Astrocyte (in vitro differentiated cells and primary cell): Measurements from ENCODE around the gene DEDD2. TPM values are rescaled to one million over a fixed set of nuclear protein-coding genes. Genes with fewer than 3 reads are reported as not detected.

ENCODE experiments used
- DNase-seq: peaks from one replicate; pipeline ENCODE4 v3.0.0-alpha.2; 2010; ENCODE audit warnings: low read depth
- FAIRE-seq: peaks from 2 replicates; lab custom pipeline; 2011; peaks lifted over from hg19 to GRCh38; lab: Jason Lieb, UNC
- H2AFZ ChIP-seq: 2 replicates; pipeline ENCODE4 v1.6.0; 2012; ENCODE audit warnings: low read depth, low read length, inconsistent platforms
- H3K27ac ChIP-seq: 2 replicates; pipeline ENCODE4 v1.5.1; 2011; ENCODE audit warnings: low read depth, low read length, inconsistent platforms
- H3K27me3 ChIP-seq: 2 replicates; pipeline ENCODE4 v1.6.0; 2011; ENCODE audit warnings: low read length, inconsistent platforms; ENCODE audit not compliant: insufficient read depth
- H3K36me3 ChIP-seq: 2 replicates; pipeline ENCODE4 v1.5.1; 2011; ENCODE audit warnings: low read length, inconsistent platforms; ENCODE audit not compliant: insufficient read depth
- H3K4me1 ChIP-seq: 2 replicates; pipeline ENCODE4 v1.5.1; 2011; ENCODE audit warnings: low read length, inconsistent platforms; ENCODE audit not compliant: insufficient read depth
- H3K4me2 ChIP-seq: 2 replicates; pipeline ENCODE4 v1.6.0; 2012; ENCODE audit warnings: low read length, inconsistent platforms
- H3K4me3 ChIP-seq: 2 replicates; pipeline ENCODE4 v1.5.1; 2011; ENCODE audit warnings: low read depth, mild to moderate bottlenecking, low read length, inconsistent platforms; ENCODE audit not compliant: insufficient read depth
- H3K79me2 ChIP-seq: 2 replicates; pipeline ENCODE4 v1.6.0; 2012; ENCODE audit warnings: mild to moderate bottlenecking, low read length, inconsistent platforms; ENCODE audit not compliant: insufficient read depth
- H3K9ac ChIP-seq: 2 replicates; pipeline ENCODE4 v1.6.0; 2012; ENCODE audit warnings: mild to moderate bottlenecking, low read length, inconsistent platforms
- H3K9me3 ChIP-seq: 2 replicates; pipeline ENCODE4 v1.5.1; 2012; ENCODE audit warnings: low read depth, mild to moderate bottlenecking, low read length, inconsistent platforms; ENCODE audit not compliant: insufficient read depth
- H4K20me1 ChIP-seq: 2 replicates; pipeline ENCODE4 v1.6.0; 2012; ENCODE audit warnings: low read length, inconsistent platforms; ENCODE audit not compliant: insufficient read depth
- H3K27ac Mint-ChIP-seq: one replicate; pipeline ENCODE4 v1.8.0; 2021; ENCODE audit warnings: mild to moderate bottlenecking, mixed read lengths; ENCODE audit not compliant: unreplicated experiment
- H3K27me3 Mint-ChIP-seq: one replicate; pipeline ENCODE4 v1.8.0; 2021; ENCODE audit warnings: low read depth, mixed read lengths; ENCODE audit not compliant: unreplicated experiment
- H3K36me3 Mint-ChIP-seq: one replicate; pipeline ENCODE4 v1.8.0; 2021; ENCODE audit warnings: low read depth, mixed read lengths; ENCODE audit not compliant: unreplicated experiment
- H3K4me1 Mint-ChIP-seq: one replicate; pipeline ENCODE4 v1.8.0; 2021; ENCODE audit warnings: low read depth, mixed read lengths; ENCODE audit not compliant: unreplicated experiment
- H3K4me3 Mint-ChIP-seq: one replicate; pipeline ENCODE4 v1.8.0; 2021; ENCODE audit warnings: mild to moderate bottlenecking, moderate library complexity, mixed read lengths; ENCODE audit not compliant: unreplicated experiment
- H3K9me3 Mint-ChIP-seq: one replicate; pipeline ENCODE4 v1.8.0; 2021; ENCODE audit warnings: mild to moderate bottlenecking, mixed read lengths; ENCODE audit not compliant: unreplicated experiment
- CTCF ChIP-seq: IDR thresholded peaks from 2 replicates; pipeline ENCODE4 v1.5.1; 2011; ENCODE audit warnings: low read depth, mild to moderate bottlenecking, inconsistent platforms, low read length, moderate library complexity; ENCODE audit not compliant: insufficient read depth
- EZH2 ChIP-seq: IDR thresholded peaks from 2 replicates; pipeline ENCODE4 v1.6.1; 2012; ENCODE audit warnings: mild to moderate bottlenecking, low read length, inconsistent platforms; ENCODE audit not compliant: insufficient read depth
- total RNA-seq: library from RNA; stranded (reverse); gene quantifications from 2 replicates; pipeline ENCODE4 v1.2.1, GENCODE V29; 2021

Gene DEDD2
- total RNA-seq, 1 donor from 2014 or later = 26.1 TPM

GRCh38 chr19:42214810-42215485 is 2.5 kb downstream of the DEDD2 start:
- Histone ChIP-seq H3K9ac (no peak overlapping the region), H3K9me3 (no peaks in the 10 kb centered on the region), H3K4me2 (peak overlapping the region; percentile 94), H3K4me3 (no peak overlapping the region), H3K79me2 (peaks cover 53% of the 10 kb centered on the region), H4K20me1 (peaks cover 34% of the 10 kb centered on the region), H3K36me3 (peaks cover 12% of the 10 kb centered on the region), H3K27ac (no peak overlapping the region), H3K4me1 (peaks cover 25% of the 10 kb centered on the region), H2AFZ (no peak overlapping the region), H3K27me3 (no peaks in the 10 kb centered on the region)
- FAIRE-seq (no peak), DNase-seq (no peak)
- H3K36me3 Mint-ChIP-seq = peaks cover 10% of the 10 kb centered on the region
- H3K4me1 Mint-ChIP-seq = peaks cover 17% of the 10 kb centered on the region
- H3K4me3 Mint-ChIP-seq = no peak overlapping the region
- H3K9me3 Mint-ChIP-seq = peaks cover 1% of the 10 kb centered on the region
- no peak overlapping the region for H3K27ac Mint-ChIP-seq
- no peaks in the 10 kb centered on the region for H3K27me3 Mint-ChIP-seq
- TF ChIP-seq EZH2 (no peak), CTCF (no peak)

- peaks cover 34% of the 10 kb centered on the region for H4K20me1 ChIP-seq
- Mint-ChIP-seq H3K27ac (no peak overlapping the region), H3K27me3 (no peaks in the 10 kb centered on the region), H3K4me1 (peaks cover 11% of the 10 kb centered on the region), H3K36me3 (peaks cover 13% of the 10 kb centered on the region), H3K4me3 (no peak overlapping the region), H3K9me3 (no peaks in the 10 kb centered on the region)
- no peak overlapping the region for H2AFZ ChIP-seq
- no peak overlapping the region for H3K9ac ChIP-seq
- H3K4me2 ChIP-seq = no peak overlapping the region
- DNase-seq = no peak
- H3K4me1 ChIP-seq = peaks cover 21% of the 10 kb centered on the region
- no peak overlapping the region for H3K27ac ChIP-seq
- H3K27me3 ChIP-seq = no peaks in the 10 kb centered on the region
- H3K79me2 ChIP-seq = peaks cover 51% of the 10 kb centered on the region
- TF ChIP-seq EZH2 (no peak), CTCF (no peak)
- peaks cover 16% of the 10 kb centered on the region for H3K36me3 ChIP-seq
- no peaks in the 10 kb centered on the region for H3K9me3 ChIP-seq
- H3K4me3 ChIP-seq = no peak overlapping the region
- FAIRE-seq = no peak
Measured at GRCh38 chr19:42212886-42213285, 4.6 kb downstream of the DEDD2 start.

- FAIRE-seq (no peak), DNase-seq (no peak)
- no peak overlapping the region for H2AFZ ChIP-seq
Measured at GRCh38 chr19:42208612-42209011, 8.9 kb downstream of the DEDD2 start.

More at GRCh38 chr19:42208612-42209011, 8.9 kb downstream of the DEDD2 start:
- H3K27ac Mint-ChIP-seq = no peak overlapping the region
- no peak overlapping the region for H3K9ac ChIP-seq
- no peak overlapping the region for H3K4me3 ChIP-seq
- peaks cover 36% of the 10 kb centered on the region for H3K4me1 ChIP-seq
- H3K79me2 ChIP-seq = peaks cover 24% of the 10 kb centered on the region
- H3K36me3 Mint-ChIP-seq = peaks cover 32% of the 10 kb centered on the region
- no peaks in the 10 kb centered on the region for H3K27me3 Mint-ChIP-seq
- no peak overlapping the region for H3K4me2 ChIP-seq
- no peaks in the 10 kb centered on the region for H3K9me3 Mint-ChIP-seq
- H3K4me1 Mint-ChIP-seq = peaks cover 25% of the 10 kb centered on the region
- no peak overlapping the region for H3K27ac ChIP-seq
- no peaks in the 10 kb centered on the region for H3K27me3 ChIP-seq
- H3K4me3 Mint-ChIP-seq = no peak overlapping the region
- TF ChIP-seq CTCF (no peak), EZH2 (no peak)
- H4K20me1 ChIP-seq = peaks cover 11% of the 10 kb centered on the region
- no peaks in the 10 kb centered on the region for H3K9me3 ChIP-seq
- H3K36me3 ChIP-seq = peaks cover 11% of the 10 kb centered on the region
